Measurements from ENCODE around the gene CFAP107.

- TF ChIP-seq CTCF (IDR thresholded peaks at IDR 0.05) (no peak), EZH2 (IDR thresholded peaks at IDR 0.05; ENCODE audit: borderline replicate concordance, insufficient read depth, low read depth, low read length, poor library complexity, severe bottlenecking) (no peak)
Observed at GRCh38 chr1:12745992-12746323, at the start of gene CFAP107.

Measured in B cell (primary cell).